Epithelial cell of esophagus (primary cell): ENCODE results near the gene MAPK4.

Source experiments
- DNase-seq: peaks from one replicate; pipeline ENCODE4 v3.0.0; 2010; ENCODE audit warnings: low read depth
- H3K4me3 ChIP-seq: 2 replicates; pipeline ENCODE4 v1.5.1; 2011; ENCODE audit warnings: mild to moderate bottlenecking, low read length, control low read depth
- CTCF ChIP-seq: IDR thresholded peaks from 2 replicates; pipeline ENCODE4 v1.5.1; 2011; ENCODE audit warnings: low read depth, mild to moderate bottlenecking, low read length, control low read depth, inconsistent platforms; ENCODE audit not compliant: insufficient read depth; ENCODE audit errors: missing control alignments

MAPK4 gene

GRCh38 chr18:50623694-50624352 is 63.9 kb downstream of the MAPK4 start:
- TF ChIP-seq CTCF = no peak
- DNase-seq = no peak
- H3K4me3 ChIP-seq = no peak overlapping the region

GRCh38 chr18:50624981-50625380 is 65.1 kb downstream of the MAPK4 start:
- TF ChIP-seq CTCF = no peak
- no peak overlapping the region for H3K4me3 ChIP-seq
- no peak for DNase-seq

- DNase-seq = no peak
- TF ChIP-seq CTCF = no peak
- no peak overlapping the region for H3K4me3 ChIP-seq
Observed at GRCh38 chr18:50626317-50626716, 66.4 kb downstream of the MAPK4 start.

GRCh38 chr18:50627594-50628532 is 68.0 kb downstream of the MAPK4 start:
- H3K4me3 ChIP-seq = no peak overlapping the region
- DNase-seq = peak; percentile 76
- no peak for TF ChIP-seq CTCF

GRCh38 chr18:50628533-50628905 is 68.6 kb downstream of the MAPK4 start:
- DNase-seq = no peak
- no peak for TF ChIP-seq CTCF
- no peak overlapping the region for H3K4me3 ChIP-seq

- H3K4me3 ChIP-seq = no peak overlapping the region
- no peak for TF ChIP-seq CTCF
- DNase-seq = peak; percentile 71
Observed at GRCh38 chr18:50629148-50629631, 69.3 kb downstream of the MAPK4 start.

- no peak overlapping the region for H3K4me3 ChIP-seq
- no peak for DNase-seq
- no peak for TF ChIP-seq CTCF
Observed at GRCh38 chr18:50630895-50631294, 71.0 kb downstream of the MAPK4 start.
